Measurements from ENCODE around the gene OSBPL8. TPM values are rescaled to one million over a fixed set of nuclear protein-coding genes. Genes with fewer than 3 reads are reported as not detected.
A peak's percentile ranks its signal among the peaks of the same experiment; 100 is the strongest.

OSBPL8 gene, protein sequence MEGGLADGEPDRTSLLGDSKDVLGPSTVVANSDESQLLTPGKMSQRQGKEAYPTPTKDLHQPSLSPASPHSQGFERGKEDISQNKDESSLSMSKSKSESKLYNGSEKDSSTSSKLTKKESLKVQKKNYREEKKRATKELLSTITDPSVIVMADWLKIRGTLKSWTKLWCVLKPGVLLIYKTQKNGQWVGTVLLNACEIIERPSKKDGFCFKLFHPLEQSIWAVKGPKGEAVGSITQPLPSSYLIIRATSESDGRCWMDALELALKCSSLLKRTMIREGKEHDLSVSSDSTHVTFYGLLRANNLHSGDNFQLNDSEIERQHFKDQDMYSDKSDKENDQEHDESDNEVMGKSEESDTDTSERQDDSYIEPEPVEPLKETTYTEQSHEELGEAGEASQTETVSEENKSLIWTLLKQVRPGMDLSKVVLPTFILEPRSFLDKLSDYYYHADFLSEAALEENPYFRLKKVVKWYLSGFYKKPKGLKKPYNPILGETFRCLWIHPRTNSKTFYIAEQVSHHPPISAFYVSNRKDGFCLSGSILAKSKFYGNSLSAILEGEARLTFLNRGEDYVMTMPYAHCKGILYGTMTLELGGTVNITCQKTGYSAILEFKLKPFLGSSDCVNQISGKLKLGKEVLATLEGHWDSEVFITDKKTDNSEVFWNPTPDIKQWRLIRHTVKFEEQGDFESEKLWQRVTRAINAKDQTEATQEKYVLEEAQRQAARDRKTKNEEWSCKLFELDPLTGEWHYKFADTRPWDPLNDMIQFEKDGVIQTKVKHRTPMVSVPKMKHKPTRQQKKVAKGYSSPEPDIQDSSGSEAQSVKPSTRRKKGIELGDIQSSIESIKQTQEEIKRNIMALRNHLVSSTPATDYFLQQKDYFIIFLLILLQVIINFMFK
- 100 to 1,000 TPM in 1 of 4 donors, 10 to 100 TPM in 3; 15.5 to 241 (median 29.4) TPM for total RNA-seq

DNA sequence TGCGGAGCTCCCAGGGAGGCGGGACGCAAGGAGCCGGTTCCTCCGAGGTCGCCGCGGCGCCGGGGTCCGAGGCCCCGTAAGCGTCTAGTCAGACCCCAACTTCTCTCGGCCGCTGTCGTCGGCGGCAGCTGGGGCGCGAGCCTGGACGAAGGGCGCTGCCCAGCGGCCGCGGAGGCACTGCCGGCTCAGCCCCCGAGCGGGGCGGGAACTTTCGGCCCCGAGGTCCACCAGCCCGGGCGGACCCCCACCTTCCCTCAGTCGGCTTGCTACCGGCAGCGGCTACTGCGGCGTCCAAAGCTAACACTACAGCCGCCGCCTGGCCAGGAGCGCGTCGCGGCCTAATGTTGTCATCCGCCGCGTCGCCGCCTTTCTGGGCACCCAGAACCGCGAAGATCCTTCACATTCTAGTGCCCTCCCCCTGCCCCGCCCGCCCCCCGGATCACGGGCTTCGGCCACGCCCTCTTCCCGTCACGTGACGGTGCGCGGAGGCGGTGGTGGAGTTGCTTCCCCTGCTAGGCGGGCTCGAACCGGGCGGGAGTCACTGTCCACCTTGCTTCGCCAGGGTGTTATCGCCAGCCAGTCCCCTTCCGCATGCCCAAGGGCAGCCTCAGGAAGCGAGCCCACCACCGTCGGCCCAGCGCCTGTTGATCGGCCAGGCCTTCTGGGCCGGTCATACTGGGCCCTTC is at the start of gene OSBPL8:
OSBPL8 (minus strand) TSS at position 372 of the 686 bp plus-strand sequence. CDS start 72,220 bp downstream, outside the sequence.
- TF ChIP-seq, protein P1, sequence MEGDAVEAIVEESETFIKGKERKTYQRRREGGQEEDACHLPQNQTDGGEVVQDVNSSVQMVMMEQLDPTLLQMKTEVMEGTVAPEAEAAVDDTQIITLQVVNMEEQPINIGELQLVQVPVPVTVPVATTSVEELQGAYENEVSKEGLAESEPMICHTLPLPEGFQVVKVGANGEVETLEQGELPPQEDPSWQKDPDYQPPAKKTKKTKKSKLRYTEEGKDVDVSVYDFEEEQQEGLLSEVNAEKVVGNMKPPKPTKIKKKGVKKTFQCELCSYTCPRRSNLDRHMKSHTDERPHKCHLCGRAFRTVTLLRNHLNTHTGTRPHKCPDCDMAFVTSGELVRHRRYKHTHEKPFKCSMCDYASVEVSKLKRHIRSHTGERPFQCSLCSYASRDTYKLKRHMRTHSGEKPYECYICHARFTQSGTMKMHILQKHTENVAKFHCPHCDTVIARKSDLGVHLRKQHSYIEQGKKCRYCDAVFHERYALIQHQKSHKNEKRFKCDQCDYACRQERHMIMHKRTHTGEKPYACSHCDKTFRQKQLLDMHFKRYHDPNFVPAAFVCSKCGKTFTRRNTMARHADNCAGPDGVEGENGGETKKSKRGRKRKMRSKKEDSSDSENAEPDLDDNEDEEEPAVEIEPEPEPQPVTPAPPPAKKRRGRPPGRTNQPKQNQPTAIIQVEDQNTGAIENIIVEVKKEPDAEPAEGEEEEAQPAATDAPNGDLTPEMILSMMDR (IDR thresholded peaks at IDR 0.05) = peak in 3 of 5 experiments; percentile 19 to 35 (median 26)
- TF ChIP-seq EP300 (IDR thresholded peaks at IDR 0.05; ENCODE audit: low read depth) = no peak
- TF ChIP-seq POLR2AphosphoS5 (IDR thresholded peaks at IDR 0.05) = peak; percentile 92
- TF ChIP-seq POLR2A (IDR thresholded peaks at IDR 0.05) = peak; percentile 77
- 0% methylated on average over 65 of the region's 76 CpGs; no CpG with 5 or more reads in 1 of the 2 donors for WGBS, 2 donors (ENCODE audit: low coverage in 1 of 2)
- H3K27me3 ChIP-seq = peaks cover 2% of the 10 kb centered on the region
- no peaks in the 10 kb centered on the region for H3K9me3 ChIP-seq
- peak within 1 kb of the TSS; percentile 73 to 87 (median 84) for H3K4me3 ChIP-seq
- peaks cover 4 to 40% (median 13%) of the 10 kb centered on the region in 4 donors for H3K4me1 ChIP-seq
- intact Hi-C loops (cut with DNase I; ENCODE audit: low total_unique reads) (no loop called here), in situ Hi-C loops (cut with MboI; ENCODE audit: low pct_ligation_motif_present in 1 of 4, low pct_unique_long_range_greater_than_20kb in 1 of 4, low sequenced_read_pairs in 3 of 4) (loop anchor here in 3 of 4 donors (25.0 kb wide), 2 partner anchors 97 to 472 kb away; partner anchors contain the start of gene NAP1L1 (in 2 of the 3))
- H3K27ac ChIP-seq = peak within 1 kb of the TSS; percentile 91 to 94 (median 92)
- peak; percentile 97 for DNase-seq
- H3K36me3 ChIP-seq = no peaks in the 10 kb centered on the region

DNA sequence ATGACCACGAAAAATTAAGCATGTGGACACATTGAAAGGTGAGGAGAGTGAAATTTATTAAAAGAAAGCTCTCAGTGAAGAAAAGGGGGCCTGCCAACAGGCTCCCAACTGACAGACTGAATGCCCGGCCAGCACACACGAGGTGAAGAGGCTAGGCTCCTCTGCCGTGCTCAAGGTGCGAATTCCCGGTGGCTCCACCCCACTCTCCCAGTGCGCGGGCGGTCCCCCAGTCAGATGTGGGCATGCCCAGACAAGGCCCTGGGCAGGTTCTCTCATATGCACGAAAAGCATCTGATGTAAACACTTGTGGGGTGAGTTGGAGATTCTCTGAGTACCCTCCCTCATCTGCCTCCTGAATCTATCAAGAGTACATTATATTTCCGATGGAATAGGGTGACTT is 48.5 kb upstream of the OSBPL8 start:
- no peaks in the 10 kb centered on the region for H3K36me3 ChIP-seq
- no peak overlapping the region for H3K4me3 ChIP-seq
- TF ChIP-seq POLR2A (IDR thresholded peaks at IDR 0.05) (no peak), EP300 (IDR thresholded peaks at IDR 0.05; ENCODE audit: low read depth) (no peak), POLR2AphosphoS5 (IDR thresholded peaks at IDR 0.05) (no peak)
- TF ChIP-seq, protein P1 (IDR thresholded peaks at IDR 0.05) = no peak
- in situ Hi-C loops (cut with MboI; ENCODE audit: low pct_ligation_motif_present in 1 of 4, low pct_unique_long_range_greater_than_20kb in 1 of 4, low sequenced_read_pairs in 3 of 4) (loop anchor here in 3 of 4 donors (25.0 kb wide), 2 partner anchors 304 to 404 kb away; no protein-coding TSS in a partner anchor), intact Hi-C loops (cut with DNase I; ENCODE audit: low total_unique reads) (no loop called here)
- DNase-seq = no peak
- H3K9me3 ChIP-seq = no peaks in the 10 kb centered on the region
- WGBS, 2 donors (ENCODE audit: low coverage in 1 of 2) = 92 to 96% methylated on average over 6 to 11 of the region's 11 CpGs
- no peaks in the 10 kb centered on the region for H3K4me1 ChIP-seq
- H3K27me3 ChIP-seq = no peaks in the 10 kb centered on the region
- no peak overlapping the region for H3K27ac ChIP-seq

DNA sequence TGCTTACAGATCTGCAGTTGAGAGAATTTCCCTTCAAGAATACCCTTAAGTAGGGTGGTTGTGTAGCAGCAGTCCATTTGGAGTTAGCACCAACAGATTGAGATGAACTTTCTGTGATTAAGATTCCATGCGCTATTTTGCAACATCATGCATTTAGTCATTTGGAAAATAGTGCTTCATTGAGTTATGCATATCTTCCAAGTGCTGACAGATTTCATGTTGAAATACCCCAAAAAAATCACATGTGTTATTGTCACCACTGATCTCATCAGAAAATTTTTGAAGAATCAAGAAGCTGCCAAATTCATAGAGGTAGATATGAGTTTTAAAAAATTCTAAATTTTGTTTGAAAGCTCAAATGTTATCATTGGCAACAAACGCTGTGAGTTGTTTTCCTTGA is 35.5 kb upstream of the OSBPL8 start:
- intact Hi-C loops (cut with DNase I; ENCODE audit: low total_unique reads) (no loop called here), in situ Hi-C loops (cut with MboI; ENCODE audit: low pct_ligation_motif_present in 1 of 4, low pct_unique_long_range_greater_than_20kb in 1 of 4, low sequenced_read_pairs in 3 of 4) (no loop called here)
- no peaks in the 10 kb centered on the region for H3K36me3 ChIP-seq
- H3K4me1 ChIP-seq = no peaks in the 10 kb centered on the region
- H3K27ac ChIP-seq = no peak overlapping the region
- WGBS, 2 donors (ENCODE audit: low coverage in 1 of 2) = 85 to 90% methylated on average over 2 of the region's 2 CpGs
- TF ChIP-seq EP300 (IDR thresholded peaks at IDR 0.05; ENCODE audit: low read depth) (no peak), POLR2A (IDR thresholded peaks at IDR 0.05) (no peak), POLR2AphosphoS5 (IDR thresholded peaks at IDR 0.05) (no peak)
- TF ChIP-seq, protein P1 (IDR thresholded peaks at IDR 0.05) = no peak
- H3K27me3 ChIP-seq = no peaks in the 10 kb centered on the region
- no peaks in the 10 kb centered on the region for H3K9me3 ChIP-seq
- no peak for DNase-seq
- H3K4me3 ChIP-seq = no peak overlapping the region

All from transverse colon (tissue), 4 donors.